Measurements from ENCODE around the gene DUSP15.
"Not testable (repeated sequence)": the region's sequence is repeated elsewhere in the genome, so short reads cannot be mapped to it uniquely, and the experiment has no call there.

Gene DUSP15

DNA sequence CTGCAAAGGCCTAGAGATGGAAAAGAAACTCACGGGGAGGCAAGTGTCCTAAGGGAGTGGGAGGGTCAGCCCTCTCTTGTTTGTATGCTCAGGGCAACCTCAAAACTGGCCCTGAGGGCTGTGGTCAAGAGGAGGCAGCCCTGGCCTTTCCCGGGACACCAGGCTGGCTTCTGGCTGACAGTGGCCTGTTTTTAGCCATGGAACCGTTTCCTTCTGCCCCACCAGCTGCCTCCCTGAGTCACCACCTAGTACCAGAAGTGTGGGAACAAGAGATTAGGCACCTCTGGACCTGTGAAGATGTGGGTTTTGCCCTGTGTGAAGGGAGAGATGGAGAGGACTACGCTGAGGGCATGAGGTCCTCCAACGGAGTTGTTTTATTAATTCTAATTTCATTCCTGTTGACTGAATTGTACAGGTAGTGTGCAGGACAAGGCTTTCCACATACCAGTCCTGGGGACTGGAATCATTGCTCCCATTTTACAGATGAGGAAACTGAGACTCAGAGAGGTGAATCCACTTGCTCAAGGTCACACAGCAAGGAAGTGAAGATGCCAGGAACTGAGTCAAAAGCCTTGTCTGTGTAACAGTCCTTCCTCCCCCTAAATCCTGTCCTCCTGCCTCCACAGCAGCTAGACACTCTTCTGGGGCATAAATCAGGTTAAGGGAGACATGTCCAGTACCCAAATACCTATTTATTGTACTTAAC lies 30.4 kb downstream of the DUSP15 start:
- no peak for DNase-seq (ENCODE audit: low read depth)

DNA sequence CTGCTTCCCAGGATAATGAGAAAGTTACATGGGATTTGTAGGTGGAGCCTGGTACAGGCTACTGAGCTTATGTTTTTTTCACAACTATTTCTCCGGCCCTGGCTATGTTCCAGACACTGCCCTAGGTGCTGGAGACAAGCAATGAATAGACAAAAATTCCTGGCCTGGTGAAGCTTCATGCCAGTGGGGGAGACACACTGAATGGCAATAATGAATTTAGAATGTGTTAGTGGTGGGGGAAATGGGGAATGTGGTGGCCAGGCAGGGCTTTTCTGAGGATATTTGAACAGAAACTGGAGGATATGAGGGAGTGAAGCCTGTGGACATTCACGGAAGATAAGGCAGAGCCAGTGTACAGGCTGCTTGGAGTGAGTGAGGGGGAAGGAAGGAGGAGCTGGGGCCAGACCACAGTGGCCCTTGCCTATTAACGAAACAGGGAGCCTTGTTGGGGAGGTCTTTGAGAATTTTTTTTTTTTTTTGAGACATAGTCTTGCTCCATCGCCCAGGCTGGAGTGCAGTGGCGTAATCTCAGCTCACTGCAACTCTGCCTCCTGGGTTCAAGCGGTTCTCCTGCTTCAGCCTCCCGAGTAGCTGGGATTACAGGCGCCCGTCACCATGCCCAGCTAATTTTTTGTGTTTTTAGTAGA lies 31.6 kb downstream of the DUSP15 start:
- DNase-seq (ENCODE audit: low read depth) = no peak

- DNase-seq (ENCODE audit: low read depth) = no peak
These were observed 32.4 kb downstream of the DUSP15 start for GRCh38 chr20:31837896-31838397.

GRCh38 chr20:31836853-31837608 lies 33.3 kb downstream of the DUSP15 start:
- no peak for DNase-seq (ENCODE audit: low read depth)

DNA sequence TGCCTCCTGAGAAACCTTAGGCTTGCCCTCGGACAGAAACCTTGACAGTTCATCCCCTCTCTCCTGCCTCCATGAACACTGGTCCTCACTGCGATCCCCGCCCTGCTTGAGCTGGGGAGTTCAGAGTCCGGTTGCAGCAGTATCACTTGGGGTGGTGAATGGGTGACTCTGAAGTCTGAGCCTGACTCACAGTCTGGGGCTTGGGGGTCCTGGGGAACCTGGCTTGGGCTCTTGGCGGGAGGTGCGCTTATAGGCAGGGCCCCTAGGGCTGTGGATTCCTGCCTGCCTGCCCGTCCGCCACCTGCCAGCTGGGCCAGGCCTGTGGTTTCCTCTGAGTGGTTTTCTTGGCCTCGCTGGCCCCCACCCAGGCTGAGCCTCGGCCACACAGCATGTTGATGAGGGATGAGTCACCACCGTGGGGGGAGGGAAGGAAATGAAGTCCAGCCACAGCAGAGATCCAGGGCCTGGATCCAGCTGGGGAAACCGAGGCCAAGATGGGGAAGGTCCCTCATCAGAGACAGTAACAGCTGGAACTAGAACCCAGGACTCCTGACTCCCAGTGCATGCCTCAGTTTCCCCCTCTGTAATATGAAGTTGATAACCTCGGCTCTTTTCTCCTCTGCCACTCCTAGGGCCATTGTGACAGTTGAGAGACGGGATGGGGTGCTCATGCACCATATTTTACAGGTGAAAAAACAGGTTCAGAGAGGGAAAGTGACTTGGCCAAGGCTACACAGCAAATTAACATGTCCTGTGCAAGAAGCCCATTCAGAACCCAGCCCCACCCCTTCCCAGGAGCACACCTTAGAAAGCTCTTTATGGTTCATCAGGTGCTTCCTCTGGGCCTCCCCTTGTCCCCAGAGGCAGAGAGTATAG lies 34.1 kb downstream of the DUSP15 start:
- DNase-seq (ENCODE audit: low read depth) = no peak

- no peak for DNase-seq (ENCODE audit: low read depth)
These were observed 34.8 kb downstream of the DUSP15 start for GRCh38 chr20:31835554-31835953.

GRCh38 chr20:31833931-31834521 lies 36.3 kb downstream of the DUSP15 start:
- no peak for DNase-seq (ENCODE audit: low read depth)

- DNase-seq (ENCODE audit: low read depth) = peak; percentile 48
These were observed 37.0 kb downstream of the DUSP15 start for GRCh38 chr20:31833130-31833930.

DNA sequence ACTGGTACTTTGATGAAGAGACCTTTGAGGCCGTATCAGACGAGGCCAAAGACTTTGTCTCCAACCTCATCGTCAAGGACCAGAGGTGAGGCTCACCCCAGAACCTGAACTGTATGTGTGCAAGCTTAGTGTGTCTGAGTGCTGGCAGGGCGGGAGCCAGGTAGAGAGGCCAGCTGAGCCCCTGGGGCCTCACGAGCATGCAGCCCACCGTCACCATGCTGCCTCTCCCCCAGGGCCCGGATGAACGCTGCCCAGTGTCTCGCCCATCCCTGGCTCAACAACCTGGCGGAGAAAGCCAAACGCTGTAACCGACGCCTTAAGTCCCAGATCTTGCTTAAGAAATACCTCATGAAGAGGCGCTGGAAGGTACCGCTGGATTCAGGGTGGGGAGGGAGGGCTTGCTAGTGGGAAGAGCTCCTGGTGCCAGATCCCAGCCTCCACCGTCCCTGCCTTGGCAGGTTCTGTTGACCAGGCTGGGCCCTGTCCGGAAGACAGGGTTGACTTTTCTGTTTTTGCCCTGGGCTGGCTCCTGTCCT lies 38.5 kb downstream of the DUSP15 start:
- no peak for DNase-seq (ENCODE audit: low read depth)

DNA sequence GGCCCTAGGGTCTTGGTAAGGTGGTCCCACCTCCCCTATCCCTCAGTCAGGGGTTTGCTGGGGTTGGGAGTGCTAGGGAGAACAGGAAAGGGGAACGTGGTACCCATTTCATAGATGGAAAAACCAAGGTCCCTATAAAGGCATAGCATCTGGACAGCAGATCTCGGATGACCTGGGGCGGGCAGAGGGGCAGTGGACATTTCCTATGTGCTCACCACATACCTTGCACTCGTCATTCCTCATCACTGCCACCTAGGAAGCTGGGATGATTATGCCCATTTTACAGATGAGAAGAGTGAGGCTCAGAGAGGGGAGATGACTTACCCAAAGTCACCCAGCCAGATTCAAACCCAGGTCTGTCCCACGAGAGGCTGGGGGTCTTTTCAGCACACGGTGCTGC lies 39.1 kb downstream of the DUSP15 start:
- DNase-seq (ENCODE audit: low read depth) = no peak

DNA sequence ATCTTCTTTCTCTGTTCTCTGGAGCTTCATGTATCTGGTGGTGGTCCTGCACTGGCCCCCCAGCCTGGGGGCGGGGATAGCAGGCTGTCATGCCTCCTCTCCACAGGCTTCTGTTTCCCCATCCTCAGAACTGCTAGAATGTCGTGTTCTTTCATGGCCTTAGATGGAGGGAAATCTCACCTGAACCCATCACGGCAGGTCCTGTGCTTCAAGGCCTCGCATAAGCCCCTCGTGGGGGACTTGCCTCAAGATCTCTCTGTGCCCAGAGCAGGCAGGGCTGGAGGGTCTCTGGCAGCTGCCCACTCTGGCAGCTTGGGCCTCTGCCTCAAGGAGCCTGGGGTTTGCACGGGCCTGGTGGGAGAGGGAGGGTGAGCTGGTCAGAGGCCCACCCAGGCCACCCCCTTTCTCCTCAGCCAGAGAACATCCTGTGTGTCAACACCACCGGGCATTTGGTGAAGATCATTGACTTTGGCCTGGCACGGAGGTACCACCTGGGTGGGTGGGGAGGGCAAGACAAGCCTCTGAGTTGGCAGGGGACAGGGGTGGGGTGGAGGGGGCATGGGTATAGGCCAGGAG lies 39.8 kb downstream of the DUSP15 start:
- no peak for DNase-seq (ENCODE audit: low read depth)

DNA sequence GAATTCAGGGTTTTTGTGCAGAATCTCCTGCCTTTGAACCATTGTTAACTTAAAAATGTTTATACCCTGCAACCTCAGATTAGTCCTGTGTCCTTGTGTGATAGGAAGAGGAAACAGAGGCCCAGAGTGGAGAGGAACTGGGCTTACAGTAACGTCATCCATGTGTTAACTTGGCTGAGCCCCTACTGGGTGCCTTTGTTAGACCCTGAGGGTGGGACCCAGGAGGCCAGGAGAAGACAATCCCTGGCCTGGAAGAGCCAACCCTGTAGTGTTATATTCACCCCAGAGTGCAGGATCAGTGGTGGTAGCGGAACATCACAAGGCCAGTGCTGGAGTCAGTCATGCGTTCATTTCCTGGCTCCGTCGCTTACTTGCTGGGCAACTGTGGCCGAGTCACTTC lies 40.6 kb downstream of the DUSP15 start:
- DNase-seq (ENCODE audit: low read depth) = no peak

DNA sequence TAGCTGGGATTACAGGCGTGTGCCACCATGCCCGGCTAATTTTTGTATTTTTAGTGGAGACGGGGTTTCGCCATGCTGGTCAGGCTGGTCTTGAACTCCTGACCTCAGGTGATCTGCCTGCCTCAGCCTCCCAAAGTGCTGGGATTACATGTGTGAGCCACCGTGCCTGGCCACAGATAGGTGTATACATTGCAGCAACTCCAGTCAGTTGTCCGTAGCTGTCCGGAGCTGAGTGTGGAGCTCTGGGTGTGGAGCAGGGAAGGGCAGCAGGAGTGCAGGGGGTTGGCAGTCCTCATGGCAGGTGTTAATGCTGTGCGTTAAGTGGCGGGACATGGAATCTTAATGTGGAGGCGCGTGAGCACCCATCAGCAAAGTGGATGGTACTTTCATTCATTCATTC lies 42.3 kb downstream of the DUSP15 start:
- not testable (repeated sequence) for DNase-seq (ENCODE audit: low read depth)

DNA sequence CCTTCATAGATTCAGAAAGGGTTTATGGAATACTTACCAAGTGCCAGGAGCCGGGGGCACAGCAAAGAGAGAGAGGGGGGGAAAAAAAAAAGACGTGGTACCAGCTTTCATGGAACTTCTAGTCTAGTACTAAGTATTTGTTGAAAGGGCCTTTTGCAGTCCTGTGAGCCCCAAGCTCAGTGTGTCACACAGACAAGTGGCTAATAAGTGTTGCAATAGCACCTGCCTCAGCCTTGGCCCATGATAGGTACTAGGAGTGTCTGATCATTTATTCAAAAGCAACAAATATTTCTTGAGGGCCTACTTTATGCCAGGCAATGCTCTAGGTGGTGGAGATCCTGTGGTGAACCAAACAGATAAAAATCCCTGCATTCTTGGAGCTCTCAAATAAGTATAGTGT lies 43.3 kb downstream of the DUSP15 start:
- DNase-seq (ENCODE audit: low read depth) = no peak

- no peak for DNase-seq (ENCODE audit: low read depth)
These were observed 44.3 kb downstream of the DUSP15 start for GRCh38 chr20:31826074-31826473.

GRCh38 chr20:31824554-31825313 lies 45.6 kb downstream of the DUSP15 start:
- no peak for DNase-seq (ENCODE audit: low read depth)

DNA sequence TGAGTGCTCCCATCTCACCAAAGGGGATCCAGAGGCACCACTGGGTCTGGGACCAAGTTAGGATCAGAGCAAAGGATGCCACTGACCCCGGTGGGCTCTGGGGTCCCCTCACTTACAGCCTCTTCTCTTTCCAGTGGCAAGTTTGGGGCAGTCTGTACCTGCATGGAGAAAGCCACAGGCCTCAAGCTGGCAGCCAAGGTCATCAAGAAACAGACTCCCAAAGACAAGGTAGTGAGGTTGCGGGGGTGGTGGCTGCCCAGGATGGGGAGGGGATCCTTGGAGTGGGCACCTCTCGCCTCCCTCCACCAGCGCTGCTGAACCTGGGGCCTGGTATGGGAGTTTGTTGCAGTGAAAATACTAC lies 46.2 kb downstream of the DUSP15 start:
- no peak for DNase-seq (ENCODE audit: low read depth)

GRCh38 chr20:31823360-31824124 lies 46.8 kb downstream of the DUSP15 start:
- no peak for DNase-seq (ENCODE audit: low read depth)
